K562 (cell line): ENCODE measurements around the gene CORO2A. TPM values are rescaled to one million over a fixed set of nuclear protein-coding genes. Genes with fewer than 3 reads are reported as not detected.

Source experiments
- POLR2B ChIP-seq: fragments of 450-650 bp; IDR thresholded peaks from 2 replicates; pipeline ENCODE4 v1.6.1; 2018; ENCODE audit warnings: low read depth; ENCODE audit not compliant: partially characterized antibody
- RAD21 ChIP-seq, 2 experiments: fragments of 250-450 bp in 1 of 2; fragments of 450-650 bp in 1 of 2; sonication (Bioruptor Pico) in 1 of 2; formaldehyde crosslinking in 1 of 2; IDR thresholded peaks in 1 of 2; conservative IDR thresholded peaks in 1 of 2; 2 replicates each; pipeline versions ENCODE4 v1.4.0 to v1.8.0; 2020 to 2022; ENCODE audit warnings: mild to moderate bottlenecking in 2 of 2, moderate library complexity in 1 of 2
- TARDBP ChIP-seq: fragments of 450-650 bp; IDR thresholded peaks from 2 replicates; pipeline ENCODE4 v1.6.1; 2016
- TOE1 ChIP-seq, 2 experiments: fragments of 450-650 bp in 1 of 2; sonication (generic) in 1 of 2; formaldehyde crosslinking in 1 of 2; IDR thresholded peaks; 2 replicates each; pipeline versions ENCODE4 v1.7.1 to v1.8.0; 2016 to 2022; ENCODE audit warnings: borderline replicate concordance in 2 of 2, mild to moderate bottlenecking in 2 of 2, antibody characterized with exemption in 1 of 2, inconsistent platforms in 1 of 2, low read depth in 1 of 2, missing genetic modification reagents in 1 of 2, moderate library complexity in 1 of 2
- XRCC3 ChIP-seq: fragments of 450-650 bp; IDR thresholded peaks from 2 replicates; pipeline ENCODE4 v1.6.1; 2017; ENCODE audit warnings: mild to moderate bottlenecking, moderate library complexity
- ZC3H8 ChIP-seq: fragments of 450-650 bp; IDR thresholded peaks from 2 replicates; pipeline ENCODE4 v1.6.1; 2017
- ZNF253 ChIP-seq: fragments of 250-450 bp; sonication (Bioruptor Pico); conservative IDR thresholded peaks from 2 replicates; pipeline ENCODE4 v1.6.1; 2021; ENCODE audit warnings: mild to moderate bottlenecking
- polyA plus RNA-seq, 8 experiments: library from polyadenylated mRNA; depleted of rRNA in 4 of 8; stranded (reverse) in 5 of 8; unstranded in 3 of 8; fragments of >200 nt; fragmentation: Nextera tagmentation in 2 of 8; fragmentation: Illumina TruSeq in 1 of 8; extraction: Ambion mirVana in 2 of 8; extraction: Trizol in 1 of 8; gene quantifications; 2 replicates each; pipeline versions ENCODE4 v1.2.1 to v1.2.3, GENCODE V29; 2011 to 2014; ENCODE audit warnings: inconsistent platforms in 1 of 8, missing spikeins in 1 of 8
- total RNA-seq, 7 experiments: library from RNA; depleted of rRNA in 6 of 7; stranded (reverse); fragments of >200 nt in 6 of 7; fragmentation: Illumina TruSeq in 2 of 7; extraction: Trizol in 2 of 7; gene quantifications; 2 replicates each; pipeline versions ENCODE4 v1.2.1 to v1.2.3, GENCODE V29; 2011 to 2021; ENCODE audit warnings: low replicate concordance in 1 of 7
- TF ChIP-seq, protein P1 (sequence below), 2 experiments: fragments of 450-650 bp; formaldehyde crosslinking in 1 of 2; IDR thresholded peaks; 2 replicates each; pipeline versions ENCODE4 v1.4.0 to v1.6.1; 2014 to 2020; ENCODE audit warnings: mild to moderate bottlenecking in 2 of 2, borderline replicate concordance in 1 of 2, low read depth in 1 of 2
- TF ChIP-seq, protein P2 (sequence below): fragments of 250-450 bp; sonication (Bioruptor Pico); IDR thresholded peaks from 2 replicates; pipeline ENCODE4 v1.4.0; 2020; ENCODE audit warnings: borderline replicate concordance
- TF ChIP-seq, protein P3 (sequence below): fragments of 450-650 bp; IDR thresholded peaks from one replicate; pipeline ENCODE4 v1.6.1; 2018; ENCODE audit warnings: mild to moderate bottlenecking, moderate library complexity; ENCODE audit not compliant: partially characterized antibody

CORO2A gene
- total and polyA plus RNA-seq, 9 of the 15 experiments (the other 6 are each of a cell fraction or from before 2014, with no cell fraction given): 9.5 to 26.6 (median 18.0) TPM

DNA sequence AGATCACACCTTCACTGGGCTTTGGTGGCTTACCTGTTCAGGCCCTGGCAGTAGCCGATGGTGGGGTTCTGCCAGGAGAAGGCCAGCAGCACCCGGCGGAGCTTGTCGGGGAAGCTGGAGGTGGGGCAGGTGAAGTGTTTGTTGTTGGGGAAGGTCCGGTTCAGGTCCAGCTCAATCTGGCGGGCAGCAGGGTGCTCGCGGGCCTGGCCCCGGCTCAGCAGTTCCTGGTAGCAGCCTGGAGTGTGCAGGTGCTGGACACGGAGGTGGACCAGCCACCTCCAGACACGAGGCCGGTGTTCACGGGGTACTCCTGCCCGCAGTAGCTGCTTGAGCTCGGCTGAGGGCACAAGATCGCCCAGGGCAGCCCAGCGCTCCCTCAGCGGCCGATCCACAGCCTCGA is 16.2 kb upstream of the CORO2A start (continued):
- TF ChIP-seq, protein P1, sequence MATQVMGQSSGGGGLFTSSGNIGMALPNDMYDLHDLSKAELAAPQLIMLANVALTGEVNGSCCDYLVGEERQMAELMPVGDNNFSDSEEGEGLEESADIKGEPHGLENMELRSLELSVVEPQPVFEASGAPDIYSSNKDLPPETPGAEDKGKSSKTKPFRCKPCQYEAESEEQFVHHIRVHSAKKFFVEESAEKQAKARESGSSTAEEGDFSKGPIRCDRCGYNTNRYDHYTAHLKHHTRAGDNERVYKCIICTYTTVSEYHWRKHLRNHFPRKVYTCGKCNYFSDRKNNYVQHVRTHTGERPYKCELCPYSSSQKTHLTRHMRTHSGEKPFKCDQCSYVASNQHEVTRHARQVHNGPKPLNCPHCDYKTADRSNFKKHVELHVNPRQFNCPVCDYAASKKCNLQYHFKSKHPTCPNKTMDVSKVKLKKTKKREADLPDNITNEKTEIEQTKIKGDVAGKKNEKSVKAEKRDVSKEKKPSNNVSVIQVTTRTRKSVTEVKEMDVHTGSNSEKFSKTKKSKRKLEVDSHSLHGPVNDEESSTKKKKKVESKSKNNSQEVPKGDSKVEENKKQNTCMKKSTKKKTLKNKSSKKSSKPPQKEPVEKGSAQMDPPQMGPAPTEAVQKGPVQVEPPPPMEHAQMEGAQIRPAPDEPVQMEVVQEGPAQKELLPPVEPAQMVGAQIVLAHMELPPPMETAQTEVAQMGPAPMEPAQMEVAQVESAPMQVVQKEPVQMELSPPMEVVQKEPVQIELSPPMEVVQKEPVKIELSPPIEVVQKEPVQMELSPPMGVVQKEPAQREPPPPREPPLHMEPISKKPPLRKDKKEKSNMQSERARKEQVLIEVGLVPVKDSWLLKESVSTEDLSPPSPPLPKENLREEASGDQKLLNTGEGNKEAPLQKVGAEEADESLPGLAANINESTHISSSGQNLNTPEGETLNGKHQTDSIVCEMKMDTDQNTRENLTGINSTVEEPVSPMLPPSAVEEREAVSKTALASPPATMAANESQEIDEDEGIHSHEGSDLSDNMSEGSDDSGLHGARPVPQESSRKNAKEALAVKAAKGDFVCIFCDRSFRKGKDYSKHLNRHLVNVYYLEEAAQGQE (IDR thresholded peaks at IDR 0.05; ENCODE audit: borderline replicate concordance): no peak
- TF ChIP-seq, protein P1 (CRISPR knock-in tag; IDR thresholded peaks at IDR 0.05; ENCODE audit: low read depth): no peak
- TF ChIP-seq TARDBP (no peak), ZNF253 (no peak), ZC3H8 (no peak), XRCC3 (no peak), TOE1 (IDR thresholded peaks at IDR 0.05; ENCODE audit: borderline replicate concordance) (no peak), TOE1 (CRISPR knock-in tag; IDR thresholded peaks at IDR 0.05; ENCODE audit: borderline replicate concordance, low read depth) (no peak), POLR2B (no peak), RAD21 (CRISPR knock-in tag; conservative IDR thresholded peaks at IDR 0.05 in 1 of 2, IDR thresholded peaks at IDR 0.05 in 1 of 2) (no peak)
- TF ChIP-seq, protein P2, sequence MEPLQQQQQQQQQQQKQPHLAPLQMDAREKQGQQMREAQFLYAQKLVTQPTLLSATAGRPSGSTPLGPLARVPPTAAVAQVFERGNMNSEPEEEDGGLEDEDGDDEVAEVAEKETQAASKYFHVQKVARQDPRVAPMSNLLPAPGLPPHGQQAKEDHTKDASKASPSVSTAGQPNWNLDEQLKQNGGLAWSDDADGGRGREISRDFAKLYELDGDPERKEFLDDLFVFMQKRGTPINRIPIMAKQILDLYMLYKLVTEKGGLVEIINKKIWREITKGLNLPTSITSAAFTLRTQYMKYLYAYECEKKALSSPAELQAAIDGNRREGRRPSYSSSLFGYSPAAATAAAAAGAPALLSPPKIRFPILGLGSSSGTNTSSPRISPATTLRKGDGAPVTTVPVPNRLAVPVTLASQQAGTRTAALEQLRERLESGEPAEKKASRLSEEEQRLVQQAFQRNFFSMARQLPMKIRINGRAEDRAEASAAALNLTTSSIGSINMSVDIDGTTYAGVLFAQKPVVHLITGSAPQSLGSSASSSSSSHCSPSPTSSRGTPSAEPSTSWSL (CRISPR knock-in tag): no peak
- TF ChIP-seq, protein P3, sequence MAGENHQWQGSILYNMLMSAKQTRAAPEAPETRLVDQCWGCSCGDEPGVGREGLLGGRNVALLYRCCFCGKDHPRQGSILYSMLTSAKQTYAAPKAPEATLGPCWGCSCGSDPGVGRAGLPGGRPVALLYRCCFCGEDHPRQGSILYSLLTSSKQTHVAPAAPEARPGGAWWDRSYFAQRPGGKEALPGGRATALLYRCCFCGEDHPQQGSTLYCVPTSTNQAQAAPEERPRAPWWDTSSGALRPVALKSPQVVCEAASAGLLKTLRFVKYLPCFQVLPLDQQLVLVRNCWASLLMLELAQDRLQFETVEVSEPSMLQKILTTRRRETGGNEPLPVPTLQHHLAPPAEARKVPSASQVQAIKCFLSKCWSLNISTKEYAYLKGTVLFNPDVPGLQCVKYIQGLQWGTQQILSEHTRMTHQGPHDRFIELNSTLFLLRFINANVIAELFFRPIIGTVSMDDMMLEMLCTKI: no peak
